ENCODE measurements around the gene RPL41.

RPL41 gene

GRCh38 chr12:56127888-56128669 lies 11.6 kb downstream of the RPL41 start, which contains the start of gene ESYT1:
TSS of gene ESYT1 (plus strand) at chr12:56128267. CDS start at chr12:56128320, 53 bp downstream.
- peak; percentile 88 to 93 for DNase-seq (ENCODE audit: low read depth in 1 of 2, low spot score in 1 of 2)

- no peak for DNase-seq (ENCODE audit: low read depth in 1 of 2, low spot score in 1 of 2)
Measured at GRCh38 chr12:56128670-56129205, 12.3 kb downstream of the RPL41 start.

GRCh38 chr12:56129206-56129941 lies 12.9 kb downstream of the RPL41 start:
- DNase-seq (ENCODE audit: low read depth in 1 of 2, low spot score in 1 of 2): peak; percentile 51 to 56

DNA sequence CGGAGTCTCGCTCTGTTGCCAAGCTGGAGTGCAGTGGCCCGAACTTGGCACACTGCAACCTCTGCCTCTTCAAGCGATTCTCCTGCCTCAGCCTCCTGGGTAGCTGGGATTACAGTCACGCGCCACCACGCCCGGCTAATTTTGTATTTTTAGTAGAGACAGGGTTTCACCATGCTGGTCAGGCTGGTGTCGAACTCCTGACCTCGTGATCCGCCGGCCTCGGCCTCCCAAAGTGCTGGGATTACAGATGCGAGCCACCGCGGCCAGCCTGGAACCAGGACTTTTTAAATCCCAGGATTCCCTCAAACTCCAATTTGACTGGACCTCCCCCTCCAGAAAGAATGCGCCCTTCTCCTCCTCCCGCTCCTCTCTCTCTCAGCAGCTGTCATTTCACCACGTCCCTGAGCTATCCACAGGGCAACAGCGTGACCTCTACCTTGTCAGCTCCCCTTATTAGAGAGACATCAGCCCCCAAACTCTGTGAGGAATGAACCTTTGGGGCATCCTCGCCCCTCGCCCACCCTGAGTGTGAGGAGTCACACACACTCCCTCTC lies 13.6 kb downstream of the RPL41 start:
- no peak for DNase-seq (ENCODE audit: low read depth in 1 of 2, low spot score in 1 of 2)

GRCh38 chr12:56130876-56131275 lies 14.4 kb downstream of the RPL41 start:
- DNase-seq (ENCODE audit: low read depth in 1 of 2, low spot score in 1 of 2): no peak

- no peak for DNase-seq (ENCODE audit: low read depth in 1 of 2, low spot score in 1 of 2)
Measured at GRCh38 chr12:56134897-56135296, 18.5 kb downstream of the RPL41 start.

- DNase-seq (ENCODE audit: low read depth in 1 of 2, low spot score in 1 of 2): no peak
Measured at GRCh38 chr12:56137853-56138571, 21.6 kb downstream of the RPL41 start.

- DNase-seq (ENCODE audit: low read depth in 1 of 2, low spot score in 1 of 2): no peak
Measured at GRCh38 chr12:56141946-56142784, 25.7 kb downstream of the RPL41 start.

DNA sequence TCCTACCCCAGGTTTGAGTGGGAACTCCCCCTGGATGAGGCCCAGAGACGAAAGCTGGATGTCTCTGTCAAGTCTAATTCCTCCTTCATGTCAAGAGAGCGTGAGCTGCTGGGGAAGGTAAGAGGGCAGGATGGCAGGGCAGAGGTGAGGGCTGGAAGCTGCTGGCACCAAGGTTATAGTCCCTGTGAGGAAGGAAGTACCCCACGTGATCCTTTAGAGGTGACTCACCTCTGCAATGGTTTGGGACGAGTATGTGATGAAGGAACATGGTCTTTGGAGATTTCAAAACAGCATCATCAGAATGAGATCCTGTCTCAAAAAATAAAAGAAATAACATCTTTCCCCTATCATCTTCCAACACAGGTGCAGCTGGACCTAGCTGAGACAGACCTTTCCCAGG lies 26.8 kb downstream of the RPL41 start:
- DNase-seq (ENCODE audit: low read depth in 1 of 2, low spot score in 1 of 2): no peak

GRCh38 chr12:56143870-56144269 lies 27.4 kb downstream of the RPL41 start:
- DNase-seq (ENCODE audit: low read depth in 1 of 2, low spot score in 1 of 2): no peak

DNA sequence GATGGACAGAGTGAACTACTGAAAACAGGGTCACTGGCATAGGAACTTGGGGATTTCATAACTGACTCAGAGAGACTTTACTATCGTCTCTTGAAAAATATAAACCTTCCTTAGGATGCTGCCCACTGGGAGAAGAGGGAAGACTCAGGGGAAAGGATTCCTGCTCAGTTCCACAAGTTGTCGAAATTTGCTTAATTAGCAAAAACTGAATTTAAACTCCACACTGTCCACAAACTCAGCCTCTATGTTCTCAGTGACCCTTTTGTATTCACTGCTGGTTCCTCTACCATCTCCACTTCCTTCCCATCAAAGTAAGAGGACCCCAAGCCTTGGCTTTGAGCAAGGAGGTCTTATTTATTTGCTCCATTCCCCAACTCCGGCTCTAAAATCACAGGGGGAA lies 28.8 kb downstream of the RPL41 start:
- DNase-seq (ENCODE audit: low read depth in 1 of 2, low spot score in 1 of 2): no peak

- no peak for DNase-seq (ENCODE audit: low read depth in 1 of 2, low spot score in 1 of 2)
Measured at GRCh38 chr12:56146492-56147460, 30.3 kb downstream of the RPL41 start.

- DNase-seq (ENCODE audit: low read depth in 1 of 2, low spot score in 1 of 2): no peak
Measured at GRCh38 chr12:56150563-56150962, 34.1 kb downstream of the RPL41 start.

- peak; percentile 34 to 53 for DNase-seq (ENCODE audit: low read depth in 1 of 2, low spot score in 1 of 2)
Measured at GRCh38 chr12:56151672-56152131, 35.3 kb downstream of the RPL41 start.

DNA sequence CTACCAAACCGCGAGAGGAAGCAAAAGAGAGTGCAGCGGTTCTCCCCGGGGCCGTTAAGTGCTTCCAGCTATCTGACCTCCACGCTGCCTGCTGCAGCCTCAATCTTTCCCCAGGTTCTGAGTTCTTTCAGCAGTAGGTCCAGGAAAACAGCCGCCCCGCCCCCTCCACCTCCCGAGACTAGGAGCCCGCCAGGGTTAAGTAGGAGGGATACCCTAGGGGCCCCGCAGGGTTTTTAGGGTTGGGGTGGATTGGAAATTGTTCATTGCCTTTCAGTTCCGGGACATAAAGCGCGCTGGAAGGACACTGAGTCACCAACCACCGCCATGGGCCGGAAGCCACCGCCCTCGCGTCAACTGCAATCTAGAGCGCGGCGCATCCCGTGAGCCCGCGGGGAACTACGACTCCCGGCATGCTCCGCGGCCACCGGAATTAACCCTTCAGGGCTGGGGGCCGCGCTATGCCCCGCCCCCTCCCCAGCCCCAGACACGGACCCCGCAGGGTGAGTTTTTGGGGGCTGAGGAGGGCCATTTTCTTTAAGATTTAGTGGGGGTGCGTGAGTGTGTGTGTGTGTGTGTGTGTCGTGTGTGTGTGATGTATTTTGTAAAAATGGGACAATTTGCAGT lies 35.8 kb downstream of the RPL41 start, which contains the start of gene MYL6B:
Gene MYL6B (plus strand): TSS at position 456 of the 624 bp plus-strand sequence. CDS start 1,332 bp downstream, outside the sequence.
- peak; percentile 83 to 91 for DNase-seq (ENCODE audit: low read depth in 1 of 2, low spot score in 1 of 2)

DNA sequence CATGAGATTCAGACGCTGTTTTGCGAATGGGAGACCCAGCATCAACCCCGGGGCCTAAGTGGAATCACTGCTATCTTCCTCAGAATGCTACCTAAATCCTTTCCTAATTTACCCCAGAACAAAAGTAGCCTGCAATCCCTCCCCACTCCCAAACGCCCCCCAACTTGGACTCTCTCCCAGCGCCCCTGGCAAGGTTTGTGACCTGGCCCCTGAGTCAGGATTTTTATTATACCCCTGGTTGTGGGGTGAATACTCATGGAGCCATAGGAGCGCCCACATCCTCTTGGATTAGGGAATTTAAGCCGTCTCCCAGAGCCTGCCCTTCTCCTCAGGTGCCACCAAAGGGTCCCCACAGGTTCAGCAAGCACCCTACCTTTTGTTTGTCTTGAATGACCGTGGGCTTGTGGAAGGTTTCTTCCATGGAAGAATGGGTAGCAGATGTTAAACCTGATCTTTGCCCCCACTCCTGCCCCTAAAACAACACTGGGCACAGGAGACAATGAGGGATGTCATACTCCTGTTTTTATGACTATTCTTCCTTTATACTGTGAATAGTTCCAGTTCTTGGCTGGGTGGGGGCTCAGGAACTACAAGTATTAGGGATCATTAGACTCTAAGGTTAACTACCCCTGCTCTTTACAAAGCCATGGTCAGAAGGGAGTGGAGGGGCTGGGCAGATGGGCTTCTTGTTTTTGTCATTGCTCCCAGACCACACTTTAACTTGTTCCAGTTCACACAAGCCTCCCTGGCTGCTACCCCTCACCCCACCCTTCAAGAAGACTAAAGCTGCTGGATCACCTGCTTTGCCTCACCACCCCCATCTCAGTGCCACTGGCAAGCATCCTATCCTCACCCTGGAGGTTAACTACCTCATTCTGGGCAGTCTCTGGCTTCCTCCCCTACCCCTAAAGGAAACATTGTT lies 36.6 kb downstream of the RPL41 start:
- no peak for DNase-seq (ENCODE audit: low read depth in 1 of 2, low spot score in 1 of 2)

DNA sequence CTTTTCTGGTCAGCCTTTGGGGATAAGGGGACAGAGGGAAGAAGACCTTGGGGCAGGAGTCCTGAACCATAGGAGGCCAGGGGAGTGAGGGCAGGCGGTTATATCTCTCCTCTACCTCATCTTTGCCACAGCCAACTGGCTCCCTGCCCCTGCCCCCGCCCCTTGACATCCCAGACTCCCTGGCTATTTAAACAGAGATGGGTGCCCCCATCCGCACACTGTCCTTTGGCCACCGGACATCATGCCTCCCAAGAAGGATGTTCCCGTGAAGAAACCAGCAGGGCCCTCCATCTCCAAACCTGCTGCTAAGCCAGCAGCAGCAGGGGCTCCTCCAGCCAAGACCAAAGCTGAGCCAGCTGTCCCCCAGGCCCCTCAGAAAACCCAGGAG lies 37.2 kb downstream of the RPL41 start:
- DNase-seq (ENCODE audit: low read depth in 1 of 2, low spot score in 1 of 2): no peak
